HG02588 (cell line): Measurements from ENCODE around the gene CCDC85C.

Experiments used
- ATAC-seq: cut with Tn5 transposase; IDR thresholded peaks from one replicate; pipeline ENCODE4 v1.9.1; 2021; ENCODE audit warnings: mild to moderate bottlenecking, moderate library complexity; ENCODE audit not compliant: unreplicated experiment

The CCDC85C gene

DNA sequence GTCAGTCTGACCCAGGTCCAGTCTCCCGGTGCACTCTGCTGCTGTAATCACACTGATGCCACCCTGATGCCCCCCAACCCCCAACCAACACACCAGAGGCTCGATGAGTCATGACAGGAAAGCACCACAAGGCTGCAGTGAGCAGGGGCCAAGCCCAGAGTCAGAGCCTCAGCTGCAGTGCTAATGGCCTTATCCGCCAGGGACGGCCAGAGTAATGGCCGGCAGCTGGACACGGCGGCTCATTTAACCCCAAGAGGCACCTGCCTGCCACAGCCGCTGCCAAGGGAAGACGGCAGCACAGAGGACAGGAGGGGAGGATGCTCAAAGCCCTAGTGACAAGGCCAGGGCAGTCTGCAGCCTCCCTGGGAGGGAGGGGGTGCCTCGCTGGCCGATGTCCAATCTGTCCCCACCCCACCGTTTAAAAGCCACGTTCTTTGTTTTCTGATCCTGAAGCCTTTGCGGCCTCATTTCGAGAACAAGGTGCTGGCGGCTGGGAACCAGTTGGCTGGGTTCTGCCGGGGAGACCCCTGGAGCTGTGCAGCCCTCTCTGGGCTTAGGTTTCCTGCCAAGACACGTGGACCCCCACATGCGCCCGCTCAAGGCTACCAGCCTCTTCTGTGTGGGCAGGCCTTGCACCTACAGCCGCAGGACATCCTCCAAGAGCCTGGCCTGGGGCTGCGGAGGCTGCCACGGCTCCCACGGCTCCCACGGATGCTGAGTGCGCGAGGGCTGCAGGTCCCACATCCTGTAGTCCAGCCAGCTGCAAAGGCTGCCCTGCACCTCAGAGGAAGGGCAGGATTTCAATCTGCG is 13.1 kb downstream of the CCDC85C start:
- ATAC-seq: no peak

GRCh38 chr14:99589651-99590530 is 14.1 kb downstream of the CCDC85C start:
- no peak for ATAC-seq

DNA sequence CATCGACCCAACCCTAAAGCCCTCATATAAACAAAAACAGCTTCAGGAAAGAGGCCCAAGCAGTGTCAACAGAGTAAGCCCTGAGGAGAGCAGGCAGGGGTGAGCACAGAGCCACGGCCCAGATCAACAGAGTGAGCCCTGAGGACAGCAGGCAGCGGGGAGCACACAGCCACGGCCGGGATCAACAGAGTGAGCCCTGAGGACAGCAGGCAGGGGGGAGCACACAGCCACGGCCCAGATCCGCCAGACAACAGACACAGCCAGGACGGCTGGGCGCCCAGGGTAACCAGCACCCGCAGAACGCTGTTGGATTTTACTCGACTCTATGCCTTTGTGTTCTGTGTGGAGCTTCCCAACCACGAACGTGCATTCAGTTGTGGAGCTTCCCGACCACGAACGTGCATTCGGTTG is 15.0 kb downstream of the CCDC85C start:
- no peak for ATAC-seq

DNA sequence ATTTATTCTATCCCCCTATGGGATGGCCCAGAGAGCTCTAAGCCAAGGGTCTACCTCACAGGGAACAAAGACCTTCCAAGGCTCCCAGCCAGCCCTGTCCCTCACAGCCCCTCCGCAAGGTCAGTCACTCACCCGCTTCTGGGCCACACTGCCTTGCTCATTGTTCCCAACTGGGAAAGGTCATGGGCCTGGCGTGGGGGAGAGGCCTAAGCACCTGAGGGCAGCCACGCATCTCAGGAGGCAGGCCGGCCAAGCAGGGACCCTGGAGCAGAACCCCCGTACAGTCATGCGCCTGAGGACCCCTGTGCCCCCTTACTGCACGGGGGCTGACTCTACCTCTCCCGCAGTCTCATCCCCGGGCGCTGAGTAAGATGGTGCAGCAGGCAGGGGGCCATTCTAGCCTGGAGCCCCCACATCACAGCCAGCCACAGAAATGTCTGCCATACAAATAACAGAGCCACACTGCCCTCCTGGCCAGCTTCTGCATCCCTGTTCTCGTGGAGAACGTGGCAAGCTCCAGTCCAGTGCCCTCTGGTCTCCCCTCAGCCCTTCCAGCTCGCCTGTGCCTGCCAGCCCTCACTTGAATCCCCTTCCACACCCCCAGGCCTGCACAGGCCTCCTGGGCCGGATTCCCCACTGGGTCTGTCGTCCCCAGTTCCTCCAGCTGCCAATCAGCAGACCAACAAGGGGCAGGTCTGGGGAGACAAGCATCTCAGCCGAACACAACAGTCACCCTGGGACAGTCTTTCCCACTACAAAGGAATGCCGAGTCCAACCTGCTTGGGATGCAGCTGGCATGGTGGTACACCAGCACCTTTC is 16.3 kb downstream of the CCDC85C start:
- ATAC-seq: no peak

DNA sequence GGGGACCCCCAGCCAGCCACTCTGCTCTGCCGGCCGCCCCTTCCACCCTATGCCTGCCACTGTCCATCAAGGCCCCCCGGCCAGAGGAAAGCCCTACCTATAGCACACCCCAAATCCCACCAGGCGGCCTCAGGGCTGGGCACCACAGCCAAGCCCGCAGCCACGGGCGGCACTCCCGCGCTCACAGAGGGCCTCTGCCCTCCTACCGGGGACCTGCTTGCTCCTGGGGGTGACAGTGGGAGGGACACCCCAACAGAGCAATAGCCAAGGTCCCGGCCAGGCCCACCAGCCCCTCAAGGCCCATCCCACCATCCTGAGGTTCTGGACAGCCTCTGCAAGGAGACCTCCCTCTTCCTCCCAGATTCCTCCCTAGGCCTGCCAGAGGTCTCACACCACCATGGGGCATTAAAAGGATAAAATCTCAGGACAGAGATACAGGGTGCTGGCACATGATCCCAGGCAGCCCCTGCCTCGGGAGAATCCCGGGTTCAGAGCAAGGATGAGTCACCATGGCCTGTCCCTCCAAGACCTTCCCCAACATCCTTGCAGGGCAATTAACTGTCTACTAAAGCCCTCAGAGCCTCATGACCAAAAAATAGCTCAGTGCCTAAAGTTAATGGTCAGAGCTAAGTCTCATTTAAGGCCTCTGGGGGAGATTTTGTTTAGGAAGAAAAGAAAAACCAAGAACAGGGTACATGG is 17.1 kb downstream of the CCDC85C start:
- ATAC-seq: no peak

- no peak for ATAC-seq
These were observed 17.8 kb downstream of the CCDC85C start for GRCh38 chr14:99586054-99586760.

DNA sequence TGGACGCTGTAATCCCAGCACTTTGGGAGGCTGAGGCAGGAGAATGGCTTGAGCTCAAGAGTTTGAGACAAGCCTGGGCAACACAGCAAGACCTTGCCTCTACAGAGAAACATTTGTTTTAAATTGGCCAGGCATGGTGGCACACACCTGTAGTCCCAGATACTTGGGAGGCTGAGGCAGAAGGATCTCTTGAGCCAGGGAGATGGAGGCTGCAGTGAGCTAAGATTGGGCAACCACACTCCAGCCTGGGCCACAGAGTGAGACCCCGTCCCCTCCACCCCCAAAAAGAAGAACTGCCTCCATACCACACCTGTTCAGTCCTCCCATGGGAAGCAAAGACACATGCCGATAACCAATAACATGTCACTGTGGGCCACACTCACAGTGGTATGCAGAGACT is 19.2 kb downstream of the CCDC85C start:
- no peak for ATAC-seq

- no peak for ATAC-seq
These were observed 22.1 kb downstream of the CCDC85C start for GRCh38 chr14:99581938-99582337.

DNA sequence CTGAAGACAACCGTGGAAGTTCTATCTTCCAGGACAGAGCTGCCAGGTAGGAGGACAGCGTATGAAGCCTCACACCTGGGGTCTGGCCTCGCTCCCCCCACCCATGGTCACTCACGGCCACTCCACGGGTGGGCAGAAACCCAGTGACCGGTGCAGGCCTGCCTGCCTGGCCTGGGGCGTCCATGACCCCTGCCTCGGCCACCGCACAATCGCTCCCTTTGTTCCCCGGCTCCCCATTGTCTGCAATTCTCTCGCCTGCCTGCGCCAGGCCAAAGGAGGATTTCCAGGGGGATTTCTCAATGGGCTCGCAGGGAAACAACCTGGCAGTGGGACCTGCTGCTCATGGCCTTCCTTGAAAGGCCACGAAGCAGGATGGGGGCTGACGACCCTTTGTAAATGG is 22.6 kb downstream of the CCDC85C start:
- no peak for ATAC-seq

DNA sequence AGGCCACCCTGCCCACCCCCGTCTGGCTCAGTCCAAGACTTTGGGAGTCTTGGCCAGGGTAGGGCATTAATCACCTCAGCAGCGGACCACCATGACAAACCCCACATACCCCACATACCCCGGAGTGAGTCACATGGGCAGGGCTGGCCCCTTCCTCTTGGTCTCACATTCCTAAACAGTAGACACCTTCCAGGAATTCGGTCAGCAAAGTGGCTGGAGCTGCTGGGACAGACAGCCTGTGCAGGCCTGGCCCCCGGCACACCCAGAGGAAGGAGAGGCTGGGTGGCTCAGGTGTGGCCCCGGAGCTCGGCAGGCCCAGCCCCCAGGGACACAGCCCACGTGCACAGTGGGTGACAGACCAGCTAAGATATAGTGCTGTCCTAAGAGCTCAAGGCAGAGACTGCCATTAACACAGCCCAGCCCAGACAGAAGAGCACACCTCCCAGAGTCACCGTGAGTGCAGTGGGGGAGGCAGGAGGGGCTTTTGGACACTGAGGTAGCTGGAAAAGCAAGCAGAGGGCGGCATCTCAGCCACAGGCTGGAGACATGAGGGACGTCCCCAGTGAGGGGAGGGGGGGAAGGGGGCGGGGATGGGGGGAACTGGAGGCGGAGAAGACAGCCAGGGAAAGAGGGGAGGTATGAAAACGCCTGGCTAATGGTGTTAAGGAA is 24.0 kb downstream of the CCDC85C start:
- no peak for ATAC-seq

DNA sequence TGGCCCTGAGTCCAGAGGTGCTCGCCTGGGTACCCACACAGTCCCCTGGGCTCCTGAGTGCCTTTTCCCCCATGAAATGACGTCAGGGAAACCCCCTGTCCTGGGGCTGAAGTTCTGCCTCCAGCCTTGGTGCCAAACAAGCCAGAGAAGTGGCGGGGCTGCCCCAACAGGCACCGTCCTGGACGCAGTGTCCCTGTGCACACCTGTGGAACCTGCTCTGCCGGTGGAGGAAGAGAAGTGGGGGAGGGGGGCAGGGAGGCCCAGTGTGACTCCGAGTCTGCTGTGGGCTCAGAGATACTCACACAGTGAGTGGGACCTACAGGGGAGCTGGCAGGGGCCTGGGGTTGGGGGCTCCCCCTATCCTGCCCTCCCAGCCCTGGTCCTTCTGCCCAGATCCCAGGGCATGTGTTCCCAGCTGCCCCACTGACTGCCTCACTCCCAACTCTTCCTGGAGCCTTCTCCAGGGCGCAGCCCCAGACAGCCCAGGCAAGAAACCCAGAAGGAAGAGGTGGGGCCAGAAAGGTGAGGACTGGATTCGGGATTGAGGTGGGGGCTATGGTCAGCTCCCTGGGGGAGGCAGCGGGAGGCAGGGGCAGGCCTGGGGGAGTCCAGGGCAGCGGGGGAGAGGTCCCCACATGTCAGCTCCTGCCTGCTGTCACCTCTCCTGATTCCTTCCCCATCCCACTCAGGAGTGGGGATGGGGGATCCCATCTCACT is 24.7 kb downstream of the CCDC85C start:
- ATAC-seq: no peak

DNA sequence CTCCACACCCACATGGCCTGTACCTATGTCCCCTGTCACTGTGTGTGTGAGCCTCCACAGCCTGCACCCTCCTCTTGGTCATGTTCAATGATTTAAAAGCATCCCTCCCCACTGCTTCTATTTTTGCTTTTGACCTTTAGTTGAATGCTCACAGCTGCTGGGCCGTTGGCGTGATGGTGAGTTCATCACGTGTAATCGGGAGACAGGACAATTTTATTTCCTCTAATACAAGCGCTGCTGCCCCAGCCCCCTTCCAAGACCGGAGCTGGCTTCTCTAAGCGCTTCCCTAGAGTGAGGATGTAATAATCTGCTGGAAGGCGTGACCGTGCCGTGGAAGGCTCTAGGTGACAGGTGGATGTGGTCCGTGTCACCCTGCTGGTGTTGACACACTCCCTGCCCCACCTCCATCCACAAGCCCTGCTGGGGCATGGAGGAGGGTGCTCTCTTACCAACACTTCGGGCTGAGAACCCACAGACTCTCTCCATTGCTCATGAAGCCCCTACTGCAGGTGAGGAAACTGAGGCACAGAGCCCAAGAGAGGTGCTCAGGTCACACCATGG is 25.4 kb downstream of the CCDC85C start:
- ATAC-seq: no peak

DNA sequence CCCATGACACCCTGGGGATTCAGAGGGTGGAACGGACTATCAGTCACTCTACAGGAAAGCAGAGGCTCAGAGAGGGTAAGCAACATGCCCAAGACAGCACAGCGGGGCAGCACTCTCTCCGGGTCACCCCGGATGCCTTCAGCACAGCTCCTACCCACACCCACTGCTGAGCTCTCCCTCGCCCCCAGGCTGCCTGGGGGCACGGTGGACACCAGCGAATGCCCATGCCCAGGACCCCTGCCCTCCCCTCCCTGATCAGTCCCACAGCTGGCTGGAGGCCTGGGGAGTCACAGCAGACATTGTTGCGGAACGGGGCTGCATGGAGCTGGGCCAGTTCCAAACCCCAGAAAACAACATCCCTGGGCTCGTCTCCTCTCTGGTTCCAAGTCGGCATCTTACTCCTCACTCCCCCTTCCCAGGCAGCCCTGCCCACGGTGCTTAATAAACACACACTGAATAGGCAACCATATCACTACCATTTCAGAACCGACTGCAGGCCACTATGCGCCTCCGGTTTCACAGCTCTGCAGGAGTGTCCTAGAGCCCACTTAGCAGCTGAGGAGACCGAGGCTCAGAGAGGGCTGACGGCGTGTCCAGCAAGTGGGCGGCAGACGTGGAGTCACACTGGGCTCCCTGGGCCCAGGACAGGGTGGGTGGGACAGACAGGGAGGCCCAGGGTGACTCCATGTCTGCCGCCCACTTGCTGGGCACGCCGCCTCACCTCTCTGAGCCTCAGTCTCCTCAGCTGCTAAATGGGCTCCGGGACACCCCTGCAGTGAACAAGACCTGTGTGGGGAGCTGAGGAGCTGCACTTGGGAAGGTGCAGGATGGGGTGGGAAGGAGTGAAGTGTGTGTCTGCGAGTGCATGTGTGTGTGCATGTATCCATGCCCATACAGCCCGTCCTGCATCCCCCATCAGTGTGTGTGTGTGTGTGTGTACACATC is 27.0 kb downstream of the CCDC85C start:
- no peak for ATAC-seq

DNA sequence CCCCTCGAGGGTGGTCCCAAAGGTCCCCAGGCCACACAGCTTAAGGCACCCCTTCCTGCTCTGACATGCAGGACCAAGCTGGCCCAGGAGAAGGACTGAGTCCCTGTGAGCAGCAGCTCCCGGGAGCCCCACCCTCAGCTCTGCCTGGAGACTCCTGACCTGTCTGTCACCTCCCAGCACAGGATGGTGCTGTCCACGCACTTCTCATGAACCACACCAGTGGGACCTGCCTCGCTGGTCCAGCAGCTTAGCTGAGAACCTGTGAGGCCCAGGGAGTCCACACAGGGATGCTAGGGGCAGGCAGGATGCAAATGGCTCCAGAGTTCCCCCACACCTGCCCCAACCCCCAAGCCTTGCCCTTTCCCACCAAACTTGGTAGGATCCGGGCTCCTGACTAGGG is 27.7 kb downstream of the CCDC85C start:
- ATAC-seq: no peak

- no peak for ATAC-seq
These were observed 28.7 kb downstream of the CCDC85C start for GRCh38 chr14:99575043-99576023.
